Fibroblast of peridontal ligament (primary cell): ENCODE data around the gene BLOC1S6.
A peak's percentile ranks its signal among the peaks of the same experiment; 100 is the strongest.
"Not testable (repeated sequence)": the region's sequence is repeated elsewhere in the genome, so short reads cannot be mapped to it uniquely, and the experiment has no call there.

Source experiments
- DNase-seq: peaks from one replicate; pipeline ENCODE4 v3.0.0-alpha.2; 2010; ENCODE audit errors: extremely low read depth

The BLOC1S6 gene

DNA sequence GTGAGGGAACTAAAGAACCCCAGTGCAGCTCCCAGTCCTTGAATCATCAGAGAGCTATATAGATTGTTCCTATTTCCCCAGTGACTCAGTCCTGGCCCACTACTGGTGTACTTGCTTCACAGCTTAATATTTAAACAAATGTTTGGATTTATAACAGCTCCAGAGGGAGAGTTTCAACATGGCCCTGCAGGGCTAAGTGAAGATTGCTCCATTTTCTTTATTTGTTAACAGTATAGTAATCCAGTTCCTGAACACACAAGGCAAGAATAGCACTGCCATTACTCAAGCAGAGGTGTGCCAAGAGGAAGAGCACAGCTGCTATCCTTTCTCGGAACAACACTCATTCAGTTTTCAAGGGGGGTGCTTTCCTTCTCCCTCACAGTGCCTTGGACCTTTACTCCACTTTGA, 54.2 kb downstream of the BLOC1S6 start:
- peak; percentile 95 for DNase-seq

DNA sequence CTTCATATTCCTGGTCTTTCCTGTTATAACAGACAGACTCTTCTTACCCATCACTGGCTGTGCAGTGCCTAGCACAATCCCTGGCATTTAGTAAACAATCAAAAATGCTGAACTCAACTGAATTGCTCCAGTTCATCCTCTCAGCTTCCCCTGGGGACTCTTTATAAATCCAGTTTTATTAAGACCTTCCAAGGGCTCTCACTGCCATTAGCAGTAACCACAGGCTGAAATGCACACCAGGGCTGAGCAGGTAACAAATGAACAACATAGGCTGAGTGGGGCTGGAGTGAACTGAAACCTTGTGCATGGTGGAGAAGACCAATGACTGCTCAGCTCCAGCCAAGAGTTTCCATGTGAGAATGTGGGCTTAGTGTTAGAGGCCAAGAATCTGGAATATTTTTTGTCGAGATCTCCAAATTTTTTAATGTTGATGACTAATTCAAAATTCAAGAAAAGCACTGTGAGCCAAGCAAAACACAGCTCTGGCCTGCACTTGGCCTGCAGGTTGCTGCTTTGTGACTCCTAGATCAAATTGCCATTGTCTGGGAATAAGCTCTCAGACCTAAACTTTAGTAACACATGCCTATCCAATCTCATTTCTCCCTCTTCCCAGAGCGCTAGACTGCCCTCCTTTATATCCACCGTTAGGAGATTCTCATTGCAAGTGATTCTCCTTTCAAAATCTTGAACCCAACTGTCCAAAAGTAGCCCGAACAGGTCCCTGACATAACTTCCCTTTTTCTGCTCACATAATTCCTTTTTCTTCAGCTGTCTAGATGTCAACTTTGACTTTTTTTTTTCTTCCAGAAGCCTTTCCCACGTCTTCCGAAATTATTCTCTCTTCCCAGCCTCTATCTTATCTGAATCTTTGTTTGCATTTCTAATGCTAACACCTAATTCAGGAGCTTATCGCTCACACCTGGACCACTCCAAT, 55.1 kb downstream of the BLOC1S6 start:
- peak; percentile 96 for DNase-seq

DNA sequence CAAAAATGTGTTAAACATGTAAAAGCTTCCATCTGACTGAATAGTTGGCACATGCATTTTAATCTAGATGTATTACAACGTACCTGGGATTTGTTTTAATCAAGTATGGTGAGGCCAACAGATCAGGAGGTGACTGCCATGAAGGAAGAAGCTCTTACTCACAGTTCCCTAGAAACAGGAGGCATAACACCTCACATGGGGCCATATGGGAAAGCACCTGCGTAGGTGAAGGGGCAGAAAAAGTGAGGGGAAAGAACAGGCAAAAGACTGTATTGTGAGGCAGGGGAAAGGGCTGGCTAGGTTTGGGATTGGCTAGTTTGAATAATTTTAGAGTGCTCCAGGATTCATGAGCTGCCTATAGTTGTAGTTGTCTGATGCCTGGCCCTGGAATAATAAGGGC, 57.3 kb downstream of the BLOC1S6 start:
- no peak for DNase-seq

DNA sequence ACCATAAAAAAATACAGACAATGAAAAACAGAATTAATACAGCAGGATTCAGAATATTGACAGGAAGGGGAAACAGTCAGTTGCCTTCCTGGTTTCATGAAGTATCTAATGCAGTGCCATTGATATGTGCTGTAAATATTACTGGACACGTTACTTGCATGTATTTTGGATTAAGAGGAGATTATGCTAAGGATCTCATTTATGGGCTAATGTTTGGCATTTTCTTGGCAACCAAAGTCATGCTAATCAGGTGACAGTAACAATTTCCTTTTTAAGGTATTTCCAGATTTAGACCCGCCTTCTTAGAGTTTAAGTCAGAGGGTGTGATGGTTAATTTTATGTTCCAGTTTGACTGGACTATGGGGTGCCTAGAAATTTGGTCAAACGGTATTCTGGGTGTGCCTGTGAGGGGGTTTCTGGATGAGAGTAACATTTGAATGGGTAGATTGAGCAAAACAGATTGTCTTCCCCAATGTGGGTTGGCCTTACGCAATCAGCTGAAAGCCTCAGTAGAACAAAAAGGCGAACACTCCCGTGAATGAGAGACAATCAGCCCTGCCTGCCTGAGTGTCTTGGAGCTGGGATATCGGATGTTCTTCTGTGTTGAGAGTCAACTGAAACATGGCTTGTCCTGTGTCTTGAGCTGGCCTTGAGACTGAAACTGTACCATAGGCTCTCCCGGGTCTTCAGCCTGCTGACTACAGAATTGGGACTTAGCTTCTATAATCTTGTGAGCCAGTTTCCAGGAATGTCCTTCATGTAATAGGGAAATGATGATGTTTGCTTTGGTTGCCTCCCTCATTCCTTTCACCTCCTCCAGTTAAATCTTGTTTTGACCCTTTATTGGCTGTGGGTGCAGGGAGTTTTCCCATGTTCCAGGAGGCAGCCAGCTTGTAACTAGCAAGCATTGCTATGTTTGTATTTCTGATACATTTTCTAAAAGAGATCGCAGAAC, 58.1 kb downstream of the BLOC1S6 start:
- peak; percentile 76 for DNase-seq

DNA sequence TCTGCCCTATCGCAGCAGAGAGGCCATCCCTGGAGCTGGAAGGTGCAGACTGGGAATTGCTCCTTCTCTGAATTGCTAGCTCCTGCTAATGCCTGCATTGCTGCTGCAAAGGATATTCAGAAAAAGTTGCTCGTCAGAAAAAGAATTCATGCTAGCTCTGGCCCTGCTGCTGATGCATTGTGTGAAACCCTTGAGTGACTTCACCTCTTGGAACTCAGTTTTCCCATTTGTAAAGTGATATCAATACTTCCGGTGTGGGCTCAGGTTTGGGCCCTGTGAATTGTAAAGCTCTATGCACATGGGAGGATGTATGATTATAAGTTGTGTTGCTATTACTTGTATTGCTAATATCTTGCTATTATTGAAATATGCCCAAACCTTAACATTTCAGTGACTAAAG, 59.0 kb downstream of the BLOC1S6 start:
- peak; percentile 31 for DNase-seq

DNA sequence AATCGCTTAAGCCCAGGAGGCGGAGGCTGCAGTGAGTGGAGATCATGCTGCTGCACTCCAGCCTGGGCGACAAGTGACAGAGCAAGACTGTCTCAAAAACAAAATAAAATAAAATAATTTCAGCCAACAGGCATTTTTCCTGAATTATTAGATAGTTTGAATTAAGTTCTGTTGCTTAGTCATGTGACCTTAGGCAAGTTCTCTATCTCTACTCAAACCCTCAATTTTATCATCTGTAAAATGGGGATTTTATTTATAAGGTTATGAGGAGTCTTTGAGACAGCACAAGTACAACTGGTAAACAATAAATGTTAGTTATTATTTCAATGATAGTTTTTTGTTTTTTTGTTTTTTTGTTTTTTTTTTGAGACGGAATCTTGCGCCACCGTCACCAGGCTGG, 60.6 kb downstream of the BLOC1S6 start:
- no peak for DNase-seq

DNA sequence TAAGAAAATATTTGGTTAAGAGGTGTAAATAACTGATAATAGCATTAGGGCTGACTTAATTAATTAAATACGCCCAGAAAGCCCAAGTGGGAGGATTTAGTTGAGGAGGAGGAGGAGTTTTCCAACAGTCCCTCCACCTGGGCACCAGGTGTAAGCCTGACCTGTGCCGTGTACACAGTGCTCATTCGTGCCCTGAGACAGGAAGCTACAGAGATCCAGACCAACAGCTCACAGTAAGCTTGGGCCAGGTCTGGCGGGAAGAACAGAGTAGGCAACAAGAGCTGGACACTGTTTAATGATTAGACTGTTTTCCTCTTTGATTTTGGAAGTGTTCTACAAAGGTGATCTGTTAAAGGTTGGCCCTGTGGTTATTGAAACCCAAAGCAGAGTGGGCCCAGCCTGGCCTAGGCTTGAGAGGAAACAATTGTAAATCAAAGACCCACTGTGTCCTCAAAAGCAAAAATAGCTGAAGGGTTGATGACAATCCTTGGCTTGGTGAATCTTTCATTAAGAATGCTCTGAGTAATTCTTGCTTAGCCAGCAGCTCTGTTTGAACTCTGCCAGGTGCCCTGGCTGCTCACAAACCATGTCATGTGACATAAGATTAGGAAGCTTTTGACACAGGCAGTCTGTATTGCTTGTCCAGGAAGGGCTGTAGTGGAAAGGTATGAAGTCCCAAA, 61.5 kb downstream of the BLOC1S6 start:
- DNase-seq = peak; percentile 31

DNA sequence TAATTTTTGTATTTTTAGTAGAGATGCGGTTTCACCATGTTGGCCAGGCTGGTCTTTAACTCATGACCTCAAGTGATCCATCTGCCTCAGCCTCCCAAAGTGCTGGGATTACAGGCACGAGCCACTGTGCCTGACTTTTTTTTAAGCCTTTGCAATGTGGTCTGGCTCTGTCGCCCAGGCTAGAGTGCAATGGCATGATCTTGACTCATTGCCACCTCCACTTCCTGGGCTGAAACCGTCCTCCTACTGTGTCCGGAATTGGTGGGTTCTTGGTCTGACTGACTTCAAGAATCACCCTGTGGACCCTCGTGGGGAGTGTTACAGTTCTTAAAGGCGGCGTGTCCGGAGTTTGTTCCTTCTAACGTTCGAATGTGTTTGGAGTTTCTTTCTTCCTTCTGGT, 62.8 kb downstream of the BLOC1S6 start:
- DNase-seq = not testable (repeated sequence)

DNA sequence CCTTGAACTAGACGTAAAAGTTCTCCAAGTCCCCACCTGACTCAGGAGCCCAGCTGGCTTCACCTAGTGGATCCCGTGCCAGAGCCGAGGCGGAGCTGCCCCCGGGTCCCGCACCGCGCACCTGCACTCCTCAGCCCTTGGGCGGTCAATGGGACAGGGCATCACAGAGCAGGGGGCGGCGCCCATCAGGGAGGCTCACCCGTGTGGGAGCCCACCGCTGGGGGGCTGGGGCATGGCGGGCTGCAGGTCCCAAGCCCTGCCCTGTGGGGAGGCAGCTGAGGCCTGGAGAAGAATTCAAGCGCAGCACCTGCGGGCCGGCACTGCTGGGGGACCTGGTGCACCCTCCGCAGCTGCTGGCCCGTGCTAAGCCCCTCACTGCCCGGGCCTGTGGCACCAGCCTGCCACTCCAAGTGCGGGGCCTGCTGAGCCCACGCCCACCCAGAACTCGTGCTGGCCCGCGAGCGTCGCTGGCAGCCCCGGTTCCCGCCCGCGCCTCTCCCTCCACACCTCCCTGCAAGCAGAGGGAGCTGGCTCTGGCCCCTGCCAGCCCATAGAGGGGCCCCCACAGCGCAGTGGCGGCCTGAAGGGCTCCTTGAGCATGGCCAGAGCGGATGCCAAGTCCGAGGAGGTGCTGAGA, 63.8 kb downstream of the BLOC1S6 start:
- DNase-seq = no peak

DNA sequence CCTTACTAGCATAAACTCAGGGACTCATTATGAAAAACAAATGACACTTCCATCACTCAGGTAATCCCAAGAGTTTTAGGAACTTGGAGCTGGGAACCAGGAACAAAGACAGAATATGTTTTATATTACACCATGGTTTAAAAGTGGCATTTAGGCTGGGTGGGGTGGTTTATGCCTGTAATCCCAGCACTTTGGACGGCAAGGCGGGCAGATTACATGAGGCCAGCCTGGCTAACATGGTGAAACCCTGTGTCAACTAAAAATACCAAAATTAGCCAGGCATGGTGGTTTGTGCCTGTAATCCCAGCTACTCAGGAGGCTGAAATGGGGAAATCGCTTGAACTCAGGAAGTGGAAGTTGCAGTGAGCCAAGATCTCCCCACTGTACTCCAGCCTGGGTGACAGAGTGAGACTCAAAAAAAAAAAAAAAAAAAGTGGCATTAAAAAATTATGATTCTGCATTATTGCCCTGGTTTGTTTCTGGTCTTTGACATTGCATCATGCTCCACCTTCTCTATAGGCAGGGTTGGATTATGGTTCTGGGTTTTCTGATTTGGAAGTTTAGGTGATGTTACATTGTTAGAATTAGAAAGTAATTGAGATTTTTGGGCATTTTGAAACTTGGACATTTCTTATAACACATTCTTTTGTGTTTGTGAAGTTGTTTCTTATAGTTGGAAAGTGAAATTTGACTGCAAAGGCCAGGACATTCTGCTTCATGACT, 66.7 kb downstream of the BLOC1S6 start:
- DNase-seq = no peak

DNA sequence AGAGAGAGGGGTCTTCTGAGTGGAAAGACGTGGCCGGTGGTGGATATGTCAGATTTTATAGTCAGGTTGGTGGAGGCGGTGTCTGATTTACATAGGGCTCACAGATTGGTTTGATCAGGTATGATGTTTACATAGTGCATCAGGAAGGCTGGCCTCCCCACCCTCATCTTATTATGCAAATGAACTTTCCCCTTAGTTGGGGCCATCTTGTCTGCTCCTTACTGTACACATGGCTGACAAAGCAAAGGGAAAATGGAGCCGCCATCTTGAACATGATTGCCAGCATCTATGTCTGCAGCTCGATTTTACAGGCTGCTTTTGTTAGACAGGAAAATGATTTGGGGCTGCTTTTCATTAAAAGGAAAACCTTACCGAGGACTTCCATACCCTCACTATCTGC, 67.6 kb downstream of the BLOC1S6 start:
- DNase-seq = no peak

DNA sequence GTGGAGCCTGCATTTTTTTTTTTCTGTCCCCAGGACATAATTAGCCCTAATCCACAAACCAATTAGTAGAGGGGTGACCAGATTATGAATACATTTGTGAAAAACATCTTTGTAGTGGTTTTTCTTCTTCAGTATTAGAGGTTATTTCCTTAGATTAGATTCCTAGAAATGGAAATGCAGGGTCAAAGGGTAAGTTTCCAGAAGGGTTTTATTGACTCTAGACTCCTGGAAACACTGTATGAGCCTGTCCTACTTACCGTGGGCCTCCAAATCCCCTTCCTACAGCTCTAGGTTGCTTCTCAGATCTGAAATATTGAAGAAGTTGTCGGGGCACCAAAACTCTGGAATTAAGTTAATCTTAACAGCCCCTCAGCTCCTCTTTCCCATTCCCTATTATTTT, 70.1 kb downstream of the BLOC1S6 start:
- DNase-seq = no peak

DNA sequence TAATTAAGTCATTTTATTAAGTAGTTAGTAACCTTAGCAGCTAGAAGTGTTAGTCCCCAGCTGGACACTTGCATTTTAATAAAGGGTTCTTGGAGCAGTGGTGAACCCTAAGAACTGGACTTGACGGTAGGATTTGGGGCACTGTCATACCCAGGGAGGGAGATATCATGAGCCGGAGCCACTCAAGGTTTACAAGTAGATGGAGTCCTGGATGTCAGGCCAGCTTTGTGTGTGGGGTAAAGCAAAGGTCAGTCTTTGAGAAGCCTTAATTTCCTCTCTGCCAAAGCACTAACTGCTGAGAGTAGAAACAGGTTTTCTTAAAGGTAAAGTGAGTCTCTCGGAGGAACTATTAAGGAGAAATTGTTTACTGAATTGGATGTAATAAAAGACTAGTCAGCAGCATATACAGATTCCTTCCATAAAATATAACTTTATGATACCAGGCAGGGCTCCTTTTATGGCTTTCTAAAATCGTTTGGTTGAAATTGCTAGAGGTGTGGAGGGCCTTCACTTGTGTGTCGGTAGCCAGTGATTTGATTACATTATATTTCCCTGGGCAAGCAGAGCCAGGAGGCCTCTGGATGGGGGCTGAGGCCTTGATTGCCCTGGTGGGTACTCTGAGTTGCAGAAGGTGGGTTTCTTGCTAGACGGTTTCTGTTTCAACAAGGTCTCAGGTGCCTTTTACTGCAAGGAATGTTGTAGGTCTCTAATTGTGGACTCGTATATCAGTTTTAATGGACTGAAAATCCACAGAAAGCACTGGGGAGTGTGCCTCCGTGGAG, 70.8 kb downstream of the BLOC1S6 start:
- DNase-seq = no peak
